ENCODE data around the gene ZBTB21. TPM values are rescaled to one million over a fixed set of nuclear protein-coding genes. Genes with fewer than 3 reads are reported as not detected.

Gene ZBTB21
- total RNA-seq, 1 experiment from 2014 or later, result 18.1 TPM

GRCh38 chr21:41942457-41942856 lies 67.7 kb downstream of the ZBTB21 start:
- no peak overlapping the region for H2BK5ac ChIP-seq (ENCODE audit: insufficient read length, low read length)
- H3K56ac ChIP-seq (ENCODE audit: insufficient read length, low read depth, low read length), result no peak overlapping the region
- H2BK12ac ChIP-seq (ENCODE audit: insufficient read length, low read depth, low read length), result no peak overlapping the region
- H2AFZ ChIP-seq (ENCODE audit: low read length), result no peak overlapping the region
- TF ChIP-seq CTCF (conservative IDR thresholded peaks at IDR 0.05), result no peak
- WGBS (ENCODE audit: extremely low coverage, insufficient read length, low lambda C conversion rate), result no CpG with 5 or more reads among the region's 9 CpGs
- H3T11ph ChIP-seq (ENCODE audit: low read length), result no peak overlapping the region
- H3K14ac ChIP-seq (ENCODE audit: insufficient read depth, low read length), result no peak overlapping the region; the same call in 1 of the 2 replicates
- H2BK20ac ChIP-seq (ENCODE audit: low read depth, low read length, poor library complexity, severe bottlenecking), result no peak overlapping the region
- no peaks in the 10 kb centered on the region for H4K20me1 ChIP-seq (ENCODE audit: control insufficient read depth, insufficient read depth, insufficient read length)
- H3K4ac ChIP-seq (ENCODE audit: low read depth, low read length), result no peak overlapping the region
- no peaks in the 10 kb centered on the region for H3K27me3 ChIP-seq (ENCODE audit: insufficient read depth, low read length)
- H2AK5ac ChIP-seq (ENCODE audit: insufficient read length, low read length), result no peak overlapping the region
- no peak overlapping the region for H4K8ac ChIP-seq (replicated peaks; ENCODE audit: insufficient read length, low read depth, low read length)
- no peak overlapping the region for H3K23ac ChIP-seq (ENCODE audit: insufficient read length, low read depth, low read length)
- H4K5ac ChIP-seq (ENCODE audit: insufficient read length, low read depth, low read length), result no peak overlapping the region
- H3K27ac ChIP-seq (ENCODE audit: insufficient read length, low read depth, low read length), result no peak overlapping the region
- no peaks in the 10 kb centered on the region for H3K9me3 ChIP-seq (ENCODE audit: control insufficient read depth, low read depth, low read length)
- no peak overlapping the region for H3K18ac ChIP-seq (ENCODE audit: insufficient read length, low read depth, low read length)
- Mint-ChIP-seq H3K4me1 (peaks cover 4 to 7% of the 10 kb centered on the region in 2 experiments), H3K27me3 (ENCODE audit: low read depth) (no peaks in the 10 kb centered on the region), H3K9me3 (no peaks in the 10 kb centered on the region), H3K27ac (no peak overlapping the region), H3K36me3 (ENCODE audit: insufficient read depth in 1 of 3, low read depth in 3 of 3) (0 out of 7 replicates have a peak, but pooled peaks cover 0 to 3% (median 0%) of the 10 kb centered on the region in 3 experiments), H3K4me3 (no peak overlapping the region)
- no peaks in the 10 kb centered on the region for H3K23me2 ChIP-seq (ENCODE audit: insufficient read length, low read depth, low read length, poor library complexity, severe bottlenecking)
- no peak overlapping the region for H4K91ac ChIP-seq (ENCODE audit: insufficient read length, low read depth, low read length)
- H2BK120ac ChIP-seq (ENCODE audit: low read depth, low read length, poor library complexity, severe bottlenecking), result no peak overlapping the region
- DNase-seq, result no peak
- H3K79me2 ChIP-seq (ENCODE audit: insufficient read depth, low read length), result no peaks in the 10 kb centered on the region
- no peaks in the 10 kb centered on the region for H3K4me1 ChIP-seq (ENCODE audit: insufficient read depth, low read length)
- H3K9ac ChIP-seq (ENCODE audit: extremely low read depth, insufficient read length, low read length), result no peak overlapping the region
- peaks cover 2% of the 10 kb centered on the region for H3K79me1 ChIP-seq (ENCODE audit: insufficient read depth, low read depth, low read length, poor library complexity, severe bottlenecking)
- no peak overlapping the region for H3K4me2 ChIP-seq (ENCODE audit: insufficient read depth, insufficient read length, low read length)
- H2BK15ac ChIP-seq (ENCODE audit: low read depth, low read length), result no peak overlapping the region
